HG03280 (cell line): Measurements from ENCODE around the gene CAST.
A peak's percentile ranks its signal among the peaks of the same experiment; 100 is the strongest.

Experiments
- ATAC-seq: cut with Tn5 transposase; IDR thresholded peaks from one replicate; pipeline ENCODE4 v1.9.1; 2021; ENCODE audit warnings: mild to moderate bottlenecking, moderate library complexity; ENCODE audit not compliant: unreplicated experiment

CAST gene

GRCh38 chr5:96645091-96645490 lies 17.1 kb upstream of the CAST start:
- ATAC-seq: no peak

DNA sequence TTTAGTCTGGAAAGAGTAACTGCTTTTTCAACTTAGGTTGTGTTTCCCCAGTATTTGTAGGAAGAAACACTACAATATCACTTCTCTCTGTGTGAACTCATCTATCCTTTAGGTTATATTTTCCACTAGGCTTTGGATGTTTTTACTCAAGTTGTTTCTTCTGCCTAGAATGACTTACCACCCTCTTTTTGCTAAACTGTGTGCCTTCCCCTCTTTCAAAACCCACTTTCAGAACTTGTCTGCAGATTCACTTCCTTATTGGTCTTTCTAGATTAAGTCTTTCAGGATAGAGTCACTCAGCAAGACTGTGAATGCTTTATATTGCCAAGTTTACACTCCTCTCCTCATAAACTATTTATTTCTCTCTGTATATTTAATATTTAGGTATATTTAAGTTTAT lies 14.2 kb upstream of the CAST start:
- ATAC-seq: peak; percentile 61

DNA sequence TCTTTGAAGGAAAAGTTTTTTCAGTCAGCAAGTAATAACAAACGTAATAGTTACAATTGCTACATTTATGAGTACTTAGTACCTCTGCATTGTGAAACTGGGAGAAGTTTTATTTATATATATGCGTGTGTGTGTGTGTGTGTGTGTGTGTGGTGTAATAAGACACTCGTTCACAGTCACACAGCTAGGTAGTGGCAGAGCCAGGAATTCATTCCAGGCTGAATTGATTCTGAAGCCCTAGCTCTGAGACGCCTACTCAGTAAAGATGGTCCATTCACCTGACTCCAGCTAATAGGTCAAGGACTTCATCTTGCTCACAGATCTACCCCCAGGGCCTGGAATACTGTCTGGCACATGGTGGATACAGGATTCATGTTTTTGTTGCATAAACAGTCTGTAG lies 13.6 kb upstream of the CAST start:
- no peak for ATAC-seq

GRCh38 chr5:96649251-96649662 lies 12.9 kb upstream of the CAST start:
- no peak for ATAC-seq

GRCh38 chr5:96649681-96650540 lies 12.3 kb upstream of the CAST start:
- ATAC-seq: no peak

DNA sequence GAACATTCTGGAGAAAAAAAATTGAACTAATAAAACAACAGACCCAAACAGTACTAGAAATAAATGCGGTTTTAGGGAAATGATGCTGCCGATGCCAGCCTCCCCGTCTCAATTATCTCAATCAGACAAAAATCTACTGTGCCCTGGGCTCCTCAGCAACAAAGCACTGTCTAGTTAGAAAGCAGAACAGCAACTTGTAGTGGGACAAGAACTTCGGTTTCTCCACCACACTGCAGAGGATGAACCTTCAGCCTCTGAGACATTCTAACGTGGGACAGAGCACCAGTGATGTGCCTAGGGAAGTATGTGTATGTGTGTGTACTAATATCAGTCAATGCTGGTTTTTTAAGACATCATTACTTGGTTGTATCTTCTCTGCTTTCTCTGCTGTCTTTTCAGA lies 11.1 kb upstream of the CAST start:
- ATAC-seq: no peak

DNA sequence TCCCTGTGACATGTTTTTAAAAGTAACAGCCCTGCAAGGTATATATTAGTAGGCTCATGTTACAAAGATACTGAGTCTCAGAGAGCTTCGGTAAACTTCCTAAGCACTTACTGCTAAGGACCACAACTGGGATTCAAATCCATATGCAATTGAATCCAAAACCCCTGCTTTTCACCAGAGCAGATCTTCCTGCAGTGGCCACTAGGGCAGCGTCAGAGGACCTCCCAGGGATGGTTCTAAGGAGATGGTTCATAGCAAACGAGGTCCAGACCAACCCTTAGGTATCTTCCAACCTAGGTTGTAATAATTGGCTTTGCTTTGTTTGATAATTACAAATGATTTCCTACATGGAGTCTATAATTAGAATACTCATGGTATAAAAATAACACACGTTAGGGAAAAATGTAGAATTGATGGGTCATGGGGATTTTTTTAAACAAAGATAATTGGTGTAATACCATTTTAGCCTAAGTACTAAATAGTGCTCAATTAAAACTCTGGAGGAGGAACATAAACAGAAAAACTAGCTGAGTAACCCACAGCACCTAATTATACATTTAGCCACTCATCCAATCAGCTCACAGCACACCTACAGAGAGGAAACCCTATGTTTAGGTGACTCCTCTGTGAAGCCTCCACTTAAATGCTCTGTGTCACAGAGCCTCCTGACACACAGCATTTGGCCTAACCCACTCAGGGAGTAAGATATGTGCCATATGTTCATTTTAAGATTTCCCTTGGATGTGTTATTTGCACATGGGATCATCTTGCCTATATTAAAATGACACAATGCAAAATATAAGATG lies 10.0 kb upstream of the CAST start:
- ATAC-seq: no peak

DNA sequence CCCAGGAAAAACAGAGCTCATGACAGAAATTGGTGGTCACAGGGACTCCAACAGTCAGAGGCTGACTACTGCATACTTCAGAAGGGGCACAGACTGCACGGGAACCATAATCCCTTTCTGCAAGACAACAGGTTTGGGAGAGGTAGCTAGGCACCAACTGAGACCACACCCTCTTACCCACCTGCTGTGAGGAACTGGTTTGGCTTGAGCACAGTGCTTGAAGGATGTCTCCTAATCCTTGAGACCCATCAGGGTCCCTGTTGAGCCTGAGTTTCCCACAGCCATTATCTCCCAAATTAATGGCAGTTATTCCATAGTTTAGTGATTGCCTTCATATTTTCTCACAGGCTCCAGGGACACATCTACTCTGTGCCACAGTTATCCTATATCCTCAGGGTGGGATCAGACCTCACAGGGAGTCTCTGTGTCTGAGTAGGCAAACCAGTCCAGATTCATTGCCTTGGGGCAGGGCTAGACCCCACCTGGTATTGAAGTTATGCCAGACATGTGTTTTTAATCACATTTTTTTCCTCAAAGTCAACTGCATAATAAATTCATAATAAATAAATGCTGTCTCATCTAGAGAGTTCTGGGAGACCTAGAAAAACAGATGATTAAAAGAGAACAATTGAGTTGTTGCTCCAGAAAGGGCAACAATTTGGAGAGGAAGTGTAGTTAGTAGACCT lies 9.3 kb upstream of the CAST start:
- ATAC-seq: no peak

DNA sequence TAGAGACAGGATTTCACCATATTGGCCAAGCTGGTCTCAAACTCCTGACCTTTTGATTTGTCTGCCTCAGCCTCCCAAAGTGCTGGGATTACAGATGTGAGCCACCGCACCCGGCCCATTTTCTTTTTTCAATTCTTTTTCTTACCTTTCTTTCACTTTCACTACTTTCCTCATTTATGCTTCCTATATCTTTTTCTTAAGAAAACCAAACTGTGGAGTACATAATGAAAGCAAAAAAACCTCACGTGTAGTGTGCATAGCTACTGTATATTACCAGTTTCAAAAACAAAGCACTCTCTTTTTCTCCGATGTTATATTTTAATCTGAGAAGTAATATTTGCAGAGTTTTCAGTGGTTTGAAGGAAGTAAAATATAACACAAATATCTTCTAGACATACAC lies 8.0 kb upstream of the CAST start:
- ATAC-seq: no peak

GRCh38 chr5:96655085-96655484 lies 7.1 kb upstream of the CAST start:
- ATAC-seq: no peak

DNA sequence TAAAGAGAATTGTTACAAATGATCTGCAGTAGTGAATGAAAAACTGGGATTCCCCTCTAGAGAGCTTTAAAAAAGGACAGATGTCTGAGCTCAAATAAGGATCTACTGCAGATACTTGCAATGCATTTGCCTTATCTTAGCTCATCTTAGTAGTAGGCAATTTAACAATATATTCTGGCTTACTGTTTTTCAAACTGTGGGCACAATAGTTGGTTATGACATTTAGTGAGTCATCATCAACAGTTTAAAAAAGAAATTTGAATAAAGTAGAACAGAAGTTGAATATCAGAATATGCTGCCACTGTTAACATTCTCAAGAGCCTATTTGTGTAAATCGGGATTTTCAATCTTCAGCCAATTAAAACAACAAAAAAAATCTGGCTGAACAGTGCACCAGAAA lies 6.7 kb upstream of the CAST start:
- ATAC-seq: no peak

DNA sequence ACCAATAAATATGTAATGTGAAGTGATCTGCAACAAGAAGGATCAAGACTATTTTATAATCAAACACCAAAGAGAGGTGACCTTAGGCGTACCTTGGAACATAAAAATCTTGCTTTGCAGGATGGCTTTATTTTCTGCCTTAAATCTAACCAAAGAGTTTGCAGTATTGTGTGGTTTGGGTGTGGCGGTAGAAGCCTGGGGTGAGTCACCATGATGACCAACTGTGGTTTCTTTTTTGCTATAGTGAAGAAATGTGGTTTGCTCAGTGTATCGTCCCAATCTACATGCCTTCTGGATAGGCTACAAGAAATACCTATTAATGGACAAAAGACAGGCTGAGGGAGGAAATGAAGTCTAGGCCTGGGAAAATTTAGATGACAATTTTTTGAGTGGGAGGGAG lies 5.1 kb upstream of the CAST start:
- peak; percentile 54 for ATAC-seq

GRCh38 chr5:96658272-96658671 lies 3.9 kb upstream of the CAST start:
- no peak for ATAC-seq

GRCh38 chr5:96659170-96659569 lies 3.0 kb upstream of the CAST start:
- no peak for ATAC-seq

DNA sequence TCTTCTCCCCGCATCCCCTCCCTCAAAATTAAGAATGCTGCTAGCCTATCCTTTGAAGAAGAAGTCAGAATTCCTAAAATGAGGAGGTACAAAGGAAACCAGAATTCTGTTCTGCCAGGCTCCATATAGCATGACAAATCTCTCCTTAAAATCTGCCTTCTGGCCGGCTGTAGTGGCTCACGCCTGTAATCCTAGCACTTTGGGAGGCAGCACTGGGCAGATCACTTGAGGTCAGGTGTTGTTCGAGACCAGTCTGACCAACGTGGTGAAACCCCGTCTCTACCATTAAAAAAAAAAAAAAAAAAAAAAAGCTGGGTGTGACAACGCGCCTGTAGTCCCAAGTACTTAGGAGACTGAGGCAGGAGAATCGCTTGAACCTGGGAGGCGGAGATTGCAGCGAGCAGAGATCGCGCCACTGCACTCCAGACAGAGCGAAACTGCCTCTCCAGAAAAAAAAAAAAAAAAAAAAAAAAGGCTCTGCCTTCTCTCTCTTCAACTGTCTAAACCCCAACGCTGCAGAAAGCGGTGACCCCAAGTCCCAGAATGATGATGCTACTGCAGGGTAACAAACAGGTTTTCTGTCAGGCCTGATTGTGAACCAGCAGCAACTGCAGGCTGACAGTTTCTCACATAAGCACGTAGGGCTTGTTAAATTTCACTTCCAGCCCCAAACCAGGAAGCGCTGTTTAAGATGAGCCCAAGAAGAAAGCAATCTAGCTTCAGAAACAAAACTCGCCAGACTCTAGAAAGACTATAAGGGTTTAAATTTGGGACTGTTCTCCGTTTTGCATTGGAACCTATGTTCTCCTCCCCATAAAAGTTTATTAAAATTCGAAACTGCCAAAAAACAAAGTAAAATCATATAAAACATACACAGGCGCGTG lies 963 bp upstream of the CAST start:
- peak; percentile 21 for ATAC-seq

DNA sequence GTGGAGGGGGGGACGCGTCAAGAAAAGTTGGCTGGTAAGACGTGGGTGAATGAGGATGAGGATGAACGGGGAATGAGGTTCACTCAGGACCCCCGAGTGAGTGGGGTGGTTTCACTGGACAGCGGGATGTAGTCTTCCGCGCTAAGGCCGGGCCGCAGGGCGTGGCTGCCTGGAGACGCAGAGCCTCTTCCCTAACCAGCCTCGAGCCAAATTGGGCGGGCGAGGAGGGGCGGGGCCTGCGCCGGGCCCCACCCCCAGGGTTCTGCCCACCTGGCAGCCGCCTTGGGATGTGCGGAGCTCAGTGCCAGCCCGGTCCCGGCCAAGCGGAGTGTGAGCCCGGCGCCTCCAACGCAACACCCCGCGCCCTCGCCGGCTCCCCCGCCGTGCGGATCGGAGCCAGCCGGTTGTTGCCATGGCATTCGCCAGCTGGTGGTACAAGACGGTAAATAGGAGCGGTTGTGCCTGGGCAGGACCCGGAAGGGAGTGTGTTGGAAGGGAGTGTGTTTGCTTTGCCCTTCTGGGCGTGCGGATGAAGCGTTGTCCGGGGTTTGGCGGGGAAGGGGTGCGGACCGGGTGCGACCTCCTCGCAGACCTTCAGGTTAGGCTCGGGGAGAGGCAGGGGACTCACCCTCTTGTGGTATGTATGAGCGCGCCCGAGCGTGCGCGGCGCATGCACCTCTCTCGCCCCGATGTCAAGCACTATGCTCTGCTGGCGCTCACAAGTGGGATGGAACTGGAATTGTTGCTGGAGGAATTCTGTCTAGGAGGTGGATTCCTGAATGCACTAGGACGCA lies 746 bp downstream of the CAST start:
- peak; percentile 62 for ATAC-seq

GRCh38 chr5:96663608-96664007 lies 1.4 kb downstream of the CAST start:
- ATAC-seq: no peak

DNA sequence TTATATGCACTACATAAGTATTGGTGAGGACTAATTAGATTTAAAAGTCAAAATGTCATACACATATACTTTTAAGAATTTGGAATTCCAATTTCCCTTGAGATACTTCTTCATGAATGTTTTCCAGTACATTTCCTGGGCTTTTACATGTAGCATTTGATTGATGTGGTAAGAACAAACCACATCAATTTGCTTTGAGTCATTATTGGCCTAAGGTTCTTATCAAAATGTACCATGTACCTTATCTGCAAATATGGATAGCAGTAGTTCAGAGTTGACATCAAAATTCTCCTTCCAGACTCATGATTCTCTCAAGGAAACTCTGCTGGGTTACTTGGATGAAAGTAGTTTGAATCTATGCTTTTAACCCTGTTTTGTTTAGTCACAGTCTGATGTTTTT lies 2.5 kb downstream of the CAST start:
- ATAC-seq: no peak

DNA sequence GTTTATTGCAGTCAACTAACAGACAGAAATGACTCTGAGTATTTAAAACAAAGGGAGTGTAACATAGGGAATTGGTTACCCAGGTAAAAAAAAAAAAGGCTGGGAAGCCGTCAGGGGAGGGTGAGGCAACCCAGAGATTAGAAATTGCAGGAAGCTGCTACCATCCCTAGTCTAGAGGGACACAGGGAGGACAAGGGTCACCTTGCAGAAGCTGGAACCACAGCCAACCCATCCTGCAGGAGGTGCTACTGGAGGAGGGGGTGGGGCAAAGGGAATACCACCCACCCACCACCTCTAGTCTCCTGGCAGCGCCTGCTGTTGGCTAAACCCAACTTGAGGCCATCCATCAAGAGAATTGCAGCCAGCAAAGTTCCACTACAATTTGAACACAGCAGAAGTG lies 6.5 kb downstream of the CAST start:
- no peak for ATAC-seq

DNA sequence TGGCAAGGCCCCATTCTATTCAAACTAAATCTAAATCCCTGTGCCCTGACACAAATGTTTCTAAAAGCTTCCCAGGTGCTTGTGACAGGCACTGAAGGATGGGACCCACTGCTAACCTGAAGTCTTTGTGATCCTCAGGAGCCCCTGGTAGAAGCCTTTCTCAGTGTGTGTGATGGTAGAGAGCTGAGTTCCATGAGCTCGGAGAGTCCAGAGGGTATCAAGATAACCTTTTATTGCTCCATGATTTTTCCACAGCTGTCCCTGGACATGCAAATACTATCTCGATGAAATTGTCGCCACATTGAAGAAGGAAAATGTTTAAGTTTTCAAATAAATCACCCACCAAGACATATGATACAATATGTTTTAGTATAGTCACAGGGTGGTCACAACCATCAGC lies 7.7 kb downstream of the CAST start:
- no peak for ATAC-seq
